Astrocyte (in vitro differentiated cells and primary cell): Measurements from ENCODE around the gene SNCB. TPM values are rescaled to one million over a fixed set of nuclear protein-coding genes. Genes with fewer than 3 reads are reported as not detected.

Source experiments
- DNase-seq: peaks from one replicate; pipeline ENCODE4 v3.0.0-alpha.2; 2010; ENCODE audit warnings: low read depth
- FAIRE-seq: peaks from 2 replicates; lab custom pipeline; 2011; peaks lifted over from hg19 to GRCh38; lab: Jason Lieb, UNC
- H2AFZ ChIP-seq: 2 replicates; pipeline ENCODE4 v1.6.0; 2012; ENCODE audit warnings: low read depth, low read length, inconsistent platforms
- H3K27ac ChIP-seq: 2 replicates; pipeline ENCODE4 v1.5.1; 2011; ENCODE audit warnings: low read depth, low read length, inconsistent platforms
- H3K27me3 ChIP-seq: 2 replicates; pipeline ENCODE4 v1.6.0; 2011; ENCODE audit warnings: low read length, inconsistent platforms; ENCODE audit not compliant: insufficient read depth
- H3K36me3 ChIP-seq: 2 replicates; pipeline ENCODE4 v1.5.1; 2011; ENCODE audit warnings: low read length, inconsistent platforms; ENCODE audit not compliant: insufficient read depth
- H3K4me1 ChIP-seq: 2 replicates; pipeline ENCODE4 v1.5.1; 2011; ENCODE audit warnings: low read length, inconsistent platforms; ENCODE audit not compliant: insufficient read depth
- H3K4me2 ChIP-seq: 2 replicates; pipeline ENCODE4 v1.6.0; 2012; ENCODE audit warnings: low read length, inconsistent platforms
- H3K4me3 ChIP-seq: 2 replicates; pipeline ENCODE4 v1.5.1; 2011; ENCODE audit warnings: low read depth, mild to moderate bottlenecking, low read length, inconsistent platforms; ENCODE audit not compliant: insufficient read depth
- H3K79me2 ChIP-seq: 2 replicates; pipeline ENCODE4 v1.6.0; 2012; ENCODE audit warnings: mild to moderate bottlenecking, low read length, inconsistent platforms; ENCODE audit not compliant: insufficient read depth
- H3K9ac ChIP-seq: 2 replicates; pipeline ENCODE4 v1.6.0; 2012; ENCODE audit warnings: mild to moderate bottlenecking, low read length, inconsistent platforms
- H3K9me3 ChIP-seq: 2 replicates; pipeline ENCODE4 v1.5.1; 2012; ENCODE audit warnings: low read depth, mild to moderate bottlenecking, low read length, inconsistent platforms; ENCODE audit not compliant: insufficient read depth
- H4K20me1 ChIP-seq: 2 replicates; pipeline ENCODE4 v1.6.0; 2012; ENCODE audit warnings: low read length, inconsistent platforms; ENCODE audit not compliant: insufficient read depth
- H3K27ac Mint-ChIP-seq: one replicate; pipeline ENCODE4 v1.8.0; 2021; ENCODE audit warnings: mild to moderate bottlenecking, mixed read lengths; ENCODE audit not compliant: unreplicated experiment
- H3K27me3 Mint-ChIP-seq: one replicate; pipeline ENCODE4 v1.8.0; 2021; ENCODE audit warnings: low read depth, mixed read lengths; ENCODE audit not compliant: unreplicated experiment
- H3K36me3 Mint-ChIP-seq: one replicate; pipeline ENCODE4 v1.8.0; 2021; ENCODE audit warnings: low read depth, mixed read lengths; ENCODE audit not compliant: unreplicated experiment
- H3K4me1 Mint-ChIP-seq: one replicate; pipeline ENCODE4 v1.8.0; 2021; ENCODE audit warnings: low read depth, mixed read lengths; ENCODE audit not compliant: unreplicated experiment
- H3K4me3 Mint-ChIP-seq: one replicate; pipeline ENCODE4 v1.8.0; 2021; ENCODE audit warnings: mild to moderate bottlenecking, moderate library complexity, mixed read lengths; ENCODE audit not compliant: unreplicated experiment
- H3K9me3 Mint-ChIP-seq: one replicate; pipeline ENCODE4 v1.8.0; 2021; ENCODE audit warnings: mild to moderate bottlenecking, mixed read lengths; ENCODE audit not compliant: unreplicated experiment
- CTCF ChIP-seq: IDR thresholded peaks from 2 replicates; pipeline ENCODE4 v1.5.1; 2011; ENCODE audit warnings: low read depth, mild to moderate bottlenecking, inconsistent platforms, low read length, moderate library complexity; ENCODE audit not compliant: insufficient read depth
- EZH2 ChIP-seq: IDR thresholded peaks from 2 replicates; pipeline ENCODE4 v1.6.1; 2012; ENCODE audit warnings: mild to moderate bottlenecking, low read length, inconsistent platforms; ENCODE audit not compliant: insufficient read depth
- total RNA-seq: library from RNA; stranded (reverse); gene quantifications from 2 replicates; pipeline ENCODE4 v1.2.1, GENCODE V29; 2021

SNCB gene
- total RNA-seq, 1 donor from 2014 or later, result 3.4 TPM

DNA sequence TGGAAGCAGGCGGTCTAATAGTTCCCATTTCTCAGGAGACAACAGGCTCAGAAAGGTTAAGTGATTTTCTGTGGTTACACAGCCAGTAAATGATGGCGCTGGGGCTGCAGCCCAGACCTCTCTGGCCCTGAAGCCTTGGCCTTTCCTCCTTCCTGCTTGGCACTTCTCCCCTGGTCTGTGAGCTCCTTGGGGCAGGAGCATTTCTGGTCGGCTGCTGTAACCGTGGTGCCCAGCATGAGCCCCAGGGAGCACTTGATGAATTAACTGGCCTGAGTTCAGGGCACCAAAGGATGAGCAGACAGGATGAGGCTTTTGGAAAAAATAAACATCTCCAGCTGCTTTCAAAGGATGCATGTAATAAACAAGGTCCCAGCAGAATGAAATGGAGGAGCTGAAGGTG is 51.0 kb downstream of the SNCB start:
- no peak overlapping the region for H2AFZ ChIP-seq
- no peaks in the 10 kb centered on the region for H3K27me3 ChIP-seq
- Mint-ChIP-seq H3K4me1 (no peaks in the 10 kb centered on the region), H3K27ac (no peak overlapping the region), H3K36me3 (no peaks in the 10 kb centered on the region), H3K4me3 (no peak overlapping the region), H3K27me3 (peaks cover 27% of the 10 kb centered on the region), H3K9me3 (no peaks in the 10 kb centered on the region)
- no peak for TF ChIP-seq EZH2
- TF ChIP-seq CTCF, result no peak
- H3K9ac ChIP-seq, result no peak overlapping the region
- FAIRE-seq (no peak), DNase-seq (no peak)
- H3K27ac ChIP-seq, result no peak overlapping the region
- no peaks in the 10 kb centered on the region for H3K79me2 ChIP-seq
- H4K20me1 ChIP-seq, result no peaks in the 10 kb centered on the region
- H3K4me1 ChIP-seq, result no peaks in the 10 kb centered on the region
- no peaks in the 10 kb centered on the region for H3K36me3 ChIP-seq
- no peak overlapping the region for H3K4me3 ChIP-seq
- no peaks in the 10 kb centered on the region for H3K9me3 ChIP-seq
- no peak overlapping the region for H3K4me2 ChIP-seq

DNA sequence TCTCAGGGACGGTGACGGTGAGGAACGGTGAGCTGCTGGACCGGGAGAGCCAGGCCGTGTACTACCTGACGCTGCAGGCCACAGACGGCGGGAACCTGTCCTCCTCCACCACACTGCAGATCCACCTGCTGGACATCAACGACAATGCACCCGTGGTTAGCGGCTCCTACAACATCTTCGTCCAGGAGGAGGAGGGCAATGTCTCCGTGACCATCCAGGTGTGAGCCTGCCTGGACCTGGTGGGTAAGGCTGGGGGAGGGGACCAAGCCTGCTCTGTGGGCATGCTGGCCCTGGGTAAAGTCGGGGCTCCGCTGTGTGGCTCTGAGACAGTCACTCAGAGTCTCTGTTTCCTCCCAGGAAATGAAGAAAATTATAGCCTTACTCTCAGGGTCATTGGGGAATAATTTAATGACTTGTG is 51.9 kb downstream of the SNCB start:
- TF ChIP-seq CTCF (peak; percentile 31), EZH2 (no peak)
- Histone ChIP-seq H3K36me3 (no peaks in the 10 kb centered on the region), H2AFZ (no peak overlapping the region), H3K9me3 (no peaks in the 10 kb centered on the region), H4K20me1 (no peaks in the 10 kb centered on the region), H3K27ac (no peak overlapping the region), H3K4me3 (no peak overlapping the region), H3K79me2 (no peaks in the 10 kb centered on the region), H3K4me1 (no peaks in the 10 kb centered on the region), H3K4me2 (no peak overlapping the region), H3K27me3 (peaks cover 3% of the 10 kb centered on the region), H3K9ac (no peak overlapping the region)
- H3K9me3 Mint-ChIP-seq, result no peaks in the 10 kb centered on the region
- H3K36me3 Mint-ChIP-seq, result no peaks in the 10 kb centered on the region
- no peak overlapping the region for H3K4me3 Mint-ChIP-seq
- no peak overlapping the region for H3K27ac Mint-ChIP-seq
- no peak for FAIRE-seq
- H3K27me3 Mint-ChIP-seq, result peaks cover 28% of the 10 kb centered on the region
- no peaks in the 10 kb centered on the region for H3K4me1 Mint-ChIP-seq
- peak; percentile 14 for DNase-seq

DNA sequence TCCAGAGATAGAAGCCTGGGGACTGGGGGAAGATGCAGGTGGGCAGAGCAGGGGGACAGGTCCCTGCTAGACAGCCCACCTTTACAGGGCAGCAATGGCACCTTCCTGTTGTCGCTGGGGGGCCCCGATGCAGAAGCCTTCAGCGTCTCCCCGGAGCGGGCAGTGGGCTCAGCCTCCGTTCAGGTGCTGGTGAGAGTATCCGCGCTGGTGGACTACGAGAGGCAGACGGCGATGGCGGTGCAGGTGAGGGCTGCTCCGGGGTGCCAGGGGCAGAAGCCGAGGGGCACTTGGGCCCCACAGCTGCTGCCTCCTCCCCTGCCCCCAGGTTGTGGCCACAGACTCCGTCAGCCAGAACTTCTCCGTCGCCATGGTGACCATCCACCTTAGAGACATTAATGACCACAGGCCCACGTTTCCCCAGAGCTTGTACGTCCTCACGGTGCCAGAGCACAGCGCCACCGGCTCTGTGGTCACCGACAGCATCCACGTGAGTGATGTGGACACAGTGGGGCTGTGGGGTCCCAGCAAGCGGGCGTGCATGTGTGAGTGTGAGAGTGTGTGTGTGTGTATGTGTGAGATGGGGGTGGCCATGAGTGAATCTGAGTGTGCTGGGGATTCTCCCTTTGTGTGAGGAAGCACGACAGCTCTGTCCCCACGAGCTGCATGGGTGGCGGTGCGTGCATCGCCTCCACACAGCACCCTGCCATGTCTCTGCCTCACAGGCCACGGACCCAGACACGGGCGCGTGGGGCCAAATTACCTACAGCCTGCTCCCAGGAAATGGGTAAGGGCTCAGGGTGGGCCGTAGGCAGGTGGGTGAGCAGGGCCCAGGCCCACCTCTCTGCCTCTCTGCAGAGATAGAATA is 52.8 kb downstream of the SNCB start:
- Histone ChIP-seq H4K20me1 (no peaks in the 10 kb centered on the region), H3K9me3 (no peaks in the 10 kb centered on the region), H3K4me1 (no peaks in the 10 kb centered on the region), H3K4me3 (no peak overlapping the region), H3K27me3 (peaks cover 3% of the 10 kb centered on the region), H3K4me2 (no peak overlapping the region), H3K27ac (no peak overlapping the region), H3K79me2 (no peaks in the 10 kb centered on the region), H3K36me3 (no peaks in the 10 kb centered on the region), H2AFZ (no peak overlapping the region), H3K9ac (no peak overlapping the region)
- H3K36me3 Mint-ChIP-seq, result no peaks in the 10 kb centered on the region
- no peak for FAIRE-seq
- TF ChIP-seq CTCF, result no peak
- no peak for TF ChIP-seq EZH2
- no peak overlapping the region for H3K4me3 Mint-ChIP-seq
- peak overlapping the region; percentile 66 for H3K27ac Mint-ChIP-seq
- no peaks in the 10 kb centered on the region for H3K4me1 Mint-ChIP-seq
- H3K9me3 Mint-ChIP-seq, result no peaks in the 10 kb centered on the region
- H3K27me3 Mint-ChIP-seq, result peaks cover 33% of the 10 kb centered on the region
- no peak for DNase-seq
